A673 (cell line): ENCODE data around the gene PTPN11.
"Not testable (repeated sequence)": the region's sequence is repeated elsewhere in the genome, so short reads cannot be mapped to it uniquely, and the experiment has no call there.

Experiments used
- CTCF ChIP-seq: fragments of 300-800, 200-600 bp; sonication (generic); conservative IDR thresholded peaks from 2 replicates; pipeline ENCODE4 v1.5.1; 2017; ENCODE audit warnings: low read depth, mild to moderate bottlenecking, antibody characterized with exemption, low read length, moderate library complexity, mixed read lengths
- EZH2 ChIP-seq: fragments of 200-600 bp; sonication (generic); IDR thresholded peaks from 2 replicates; pipeline ENCODE4 v1.6.1; 2017; ENCODE audit warnings: borderline replicate concordance, low read depth, mild to moderate bottlenecking, mixed read lengths, antibody characterized with exemption, low read length; ENCODE audit not compliant: poor library complexity, severe bottlenecking

DNA sequence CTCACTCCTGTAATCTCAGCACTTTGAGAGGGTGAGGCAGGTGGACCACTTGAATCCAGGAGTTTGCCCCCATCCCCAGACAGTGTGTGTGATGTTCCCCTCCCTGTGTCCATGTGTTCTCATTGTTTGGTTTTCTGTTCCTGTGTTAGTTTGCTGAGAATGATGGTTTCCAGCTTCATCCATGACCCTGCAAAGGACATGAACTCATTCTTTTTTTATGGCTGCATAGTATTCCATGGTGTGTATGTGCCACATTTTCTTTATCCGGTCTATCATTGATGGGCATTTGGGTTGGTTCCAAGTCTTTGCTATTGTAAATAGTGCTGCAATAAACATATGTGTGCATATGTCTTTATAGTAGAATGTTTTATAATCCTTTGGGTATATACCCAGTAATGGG, 38.4 kb downstream of the PTPN11 start:
- not testable (repeated sequence) for TF ChIP-seq CTCF, EZH2
